ENCODE results near the gene SMIM24. TPM values are rescaled to one million over a fixed set of nuclear protein-coding genes. Genes with fewer than 3 reads are reported as not detected.
"Not testable (repeated sequence)": the region's sequence is repeated elsewhere in the genome, so short reads cannot be mapped to it uniquely, and the experiment has no call there.

SMIM24 gene
- polyA plus RNA-seq (not detected in 2 replicates), polyA minus RNA-seq (not detected in 2 replicates)

DNA sequence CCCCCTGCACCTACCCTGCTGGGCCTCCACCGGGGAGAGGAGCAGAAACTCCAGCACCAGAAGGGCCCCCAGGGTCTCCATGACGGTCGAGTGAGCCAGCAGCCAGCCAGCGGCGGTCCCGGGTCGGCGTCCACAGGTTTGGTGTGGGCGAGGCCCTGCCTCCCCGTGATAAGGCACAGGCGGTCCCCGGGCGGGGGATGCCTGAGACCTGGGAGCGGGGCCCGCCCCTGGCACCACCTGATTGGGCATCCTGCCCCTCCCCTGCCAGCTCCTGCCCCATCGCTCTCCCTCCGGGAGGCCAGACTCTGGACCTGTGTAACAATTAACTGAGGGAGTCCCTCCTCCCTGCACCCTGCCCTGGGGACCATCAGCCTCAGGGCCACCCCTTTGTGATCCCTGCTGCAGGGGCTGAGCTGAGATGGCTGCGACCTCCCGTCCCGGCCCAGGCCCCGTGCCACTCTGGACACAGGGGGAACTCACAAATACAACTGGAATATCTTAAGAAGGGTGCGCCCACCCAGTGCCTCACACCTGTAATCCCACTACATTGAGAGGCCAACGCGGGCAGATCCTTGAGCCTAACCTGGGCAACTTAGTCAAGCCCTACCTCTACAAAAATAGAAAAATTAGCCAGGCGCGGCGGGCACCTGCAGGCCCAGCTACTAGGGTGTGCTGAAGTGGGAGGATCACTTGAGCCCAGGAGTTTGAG, at the start of gene SMIM24:
Gene SMIM24 (minus strand): TSS at position 143 of the 709 bp plus-strand sequence. CDS start 62 bp downstream, at position 81.
- Histone ChIP-seq H4K20me1 (ENCODE audit: insufficient read depth) (no peaks in the 10 kb centered on the region), H3K4me2 (ENCODE audit: low read length) (no peak within 1 kb of the TSS), H3K27me3 (ENCODE audit: insufficient read depth, low read depth, low read length) (peaks cover 7% of the 10 kb centered on the region), H3K9me3 (ENCODE audit: low read length) (no peaks in the 10 kb centered on the region), H3K27ac (ENCODE audit: low read length) (no peak within 1 kb of the TSS), H2AFZ (ENCODE audit: low read depth, low read length) (no peak within 1 kb of the TSS), H3K79me2 (replicated peaks; ENCODE audit: insufficient read depth, low read length) (no peaks in the 10 kb centered on the region), H3K9me2 (ENCODE audit: insufficient read depth, low read length) (no peaks in the 10 kb centered on the region), H3K4me3 (ENCODE audit: low read length) (no peak within 1 kb of the TSS), H3K36me3 (ENCODE audit: insufficient read depth, low read length) (no peaks in the 10 kb centered on the region), H3F3A (ENCODE audit: insufficient read depth, low read length, poor library complexity, severe bottlenecking) (no peaks in the 10 kb centered on the region), H3K9ac (ENCODE audit: low read length) (no peak within 1 kb of the TSS)
- no peak for TF ChIP-seq SMC3 (conservative IDR thresholded peaks at IDR 0.05; ENCODE audit: poor library complexity)
- TF ChIP-seq RAD21 (conservative IDR thresholded peaks at IDR 0.05) = no peak
- no peak for TF ChIP-seq CTCF (IDR thresholded peaks at IDR 0.05; ENCODE audit: poor library complexity, severe bottlenecking)
- TF ChIP-seq EZH2 (IDR thresholded peaks at IDR 0.05; ENCODE audit: borderline replicate concordance, insufficient read depth, low read length, poor library complexity, severe bottlenecking) = no peak
- TF ChIP-seq REST (IDR thresholded peaks at IDR 0.05; ENCODE audit: borderline replicate concordance) = no peak
- no peak for TF ChIP-seq MXI1 (conservative IDR thresholded peaks at IDR 0.05; ENCODE audit: poor library complexity, severe bottlenecking)
- TF ChIP-seq EP300 (conservative IDR thresholded peaks at IDR 0.05; ENCODE audit: poor library complexity, severe bottlenecking) = no peak
- TF ChIP-seq TAF1 (IDR thresholded peaks at IDR 0.05; ENCODE audit: low read depth) = no peak
- TF ChIP-seq POLR2AphosphoS5 (IDR thresholded peaks at IDR 0.05) = no peak

- H3F3A ChIP-seq (ENCODE audit: insufficient read depth, low read length, poor library complexity, severe bottlenecking); H2AFZ ChIP-seq (ENCODE audit: low read depth, low read length); H3K27me3 ChIP-seq (ENCODE audit: insufficient read depth, low read depth, low read length); H3K9me2 ChIP-seq (ENCODE audit: insufficient read depth, low read length); H3K36me3 ChIP-seq (ENCODE audit: insufficient read depth, low read length); H3K9ac ChIP-seq (ENCODE audit: low read length); H4K20me1 ChIP-seq (ENCODE audit: insufficient read depth); H3K4me3 ChIP-seq (ENCODE audit: low read length); H3K79me2 ChIP-seq (replicated peaks; ENCODE audit: insufficient read depth, low read length); H3K9me3 ChIP-seq (ENCODE audit: low read length); H3K27ac ChIP-seq (ENCODE audit: low read length); H3K4me2 ChIP-seq (ENCODE audit: low read length): not testable (repeated sequence)
Observed at GRCh38 chr19:3529299-3529698, 49.0 kb upstream of the SMIM24 start.
